HG03175 (cell line): ENCODE measurements around the gene PIAS3.
A peak's percentile ranks its signal among the peaks of the same experiment; 100 is the strongest.
"Not testable (repeated sequence)": the region's sequence is repeated elsewhere in the genome, so short reads cannot be mapped to it uniquely, and the experiment has no call there.

Experiments used
- ATAC-seq: cut with Tn5 transposase; IDR thresholded peaks from one replicate; pipeline ENCODE4 v1.9.1; 2021; ENCODE audit warnings: mild to moderate bottlenecking, moderate library complexity; ENCODE audit not compliant: unreplicated experiment

The PIAS3 gene

GRCh38 chr1:145826030-145826429 lies 32.9 kb downstream of the PIAS3 start:
- no peak for ATAC-seq

- ATAC-seq = no peak
Observed at GRCh38 chr1:145824499-145824842, 34.4 kb downstream of the PIAS3 start.

GRCh38 chr1:145823565-145824498 lies 35.0 kb downstream of the PIAS3 start, which contains the start of the genes POLR3C and RNF115:
TSS of gene POLR3C (plus strand) at chr1:145824200. CDS start at chr1:145825777, 1,577 bp downstream.
TSS of gene RNF115 (minus strand) at chr1:145824095. CDS start at chr1:145823873, 222 bp downstream.
- ATAC-seq = peak; percentile 84

GRCh38 chr1:145822779-145823331 lies 36.0 kb downstream of the PIAS3 start:
- not testable (repeated sequence) for ATAC-seq

- not testable (repeated sequence) for ATAC-seq
Observed at GRCh38 chr1:145818095-145818494, 40.8 kb downstream of the PIAS3 start.

- not testable (repeated sequence) for ATAC-seq
Observed at GRCh38 chr1:145812977-145813810, 45.7 kb downstream of the PIAS3 start.

- no peak for ATAC-seq
Observed at GRCh38 chr1:145806844-145807243, 52.0 kb downstream of the PIAS3 start.

- ATAC-seq = no peak
Observed at GRCh38 chr1:145806408-145806807, 52.5 kb downstream of the PIAS3 start.

- ATAC-seq = no peak
Observed at GRCh38 chr1:145805057-145805456, 53.8 kb downstream of the PIAS3 start.

GRCh38 chr1:145804235-145805045 lies 54.4 kb downstream of the PIAS3 start:
- ATAC-seq = no peak

- ATAC-seq = no peak
Observed at GRCh38 chr1:145799806-145800205, 59.1 kb downstream of the PIAS3 start.
